ENCODE data around the gene CLEC1B. TPM values are rescaled to one million over a fixed set of nuclear protein-coding genes. Genes with fewer than 3 reads are reported as not detected.
A peak's percentile ranks its signal among the peaks of the same experiment; 100 is the strongest.

CLEC1B gene
- total and polyA plus RNA-seq, 12 donors, result 0.22 to 2.8 (median 0.46) TPM; not detected in 5

GRCh38 chr12:10031771-10032175, 32.9 kb upstream of the CLEC1B start:
- Histone ChIP-seq H3K36me3 (replicated peaks in 1 of 2) (no peaks in the 10 kb centered on the region), H3K4me1 (replicated peaks in 1 of 2) (no peaks in the 10 kb centered on the region), H3K27ac (no peak overlapping the region), H3K27me3 (no peaks in the 10 kb centered on the region), H3K4me3 (no peak overlapping the region), H3K9me3 (replicated peaks in 1 of 3) (no peaks in the 10 kb centered on the region)
- WGBS, 4 donors, result 57 to 73% (median 67%) methylated on average over 5 of the region's 5 CpGs
- TF ChIP-seq POLR2A (IDR thresholded peaks at IDR 0.05), result no peak
- no peak for TF ChIP-seq CTCF (IDR thresholded peaks at IDR 0.05)
- no peak for DNase-seq
- intact Hi-C loops (cut with DNase I), result loop anchor here in 1 of 2 donors (10.0 kb wide), 1 partner anchor 103 kb away; the partner anchor contains the start of gene CLEC7A

- Histone ChIP-seq H3K4me3 (no peak overlapping the region), H3K36me3 (replicated peaks in 1 of 2) (no peaks in the 10 kb centered on the region), H3K9me3 (replicated peaks in 1 of 3) (no peaks in the 10 kb centered on the region), H3K27me3 (no peaks in the 10 kb centered on the region), H3K27ac (no peak overlapping the region), H3K4me1 (replicated peaks in 1 of 2) (no peaks in the 10 kb centered on the region)
- no peak for TF ChIP-seq CTCF (IDR thresholded peaks at IDR 0.05)
- DNase-seq, result no peak
- WGBS, 4 donors, result 56 to 64% (median 59%) methylated on average over 4 of the region's 4 CpGs
- intact Hi-C loops (cut with DNase I), result loop anchor here in 1 of 2 donors (10.0 kb wide), 1 partner anchor 103 kb away; the partner anchor contains the start of gene CLEC7A
These were observed 32.4 kb upstream of the CLEC1B start for GRCh38 chr12:10031321-10031720.

GRCh38 chr12:10030446-10030845, 31.5 kb upstream of the CLEC1B start, which contains the start of gene CLEC9A:
TSS of gene CLEC9A (plus strand) at chr12:10030682. CDS start at chr12:10052688, 22,006 bp downstream.
- intact Hi-C loops (cut with DNase I), result loop anchor here in 1 of 2 donors (10.0 kb wide), 1 partner anchor 104 kb away; the partner anchor contains the start of gene CLEC7A
- Histone ChIP-seq H3K36me3 (replicated peaks in 1 of 2) (no peaks in the 10 kb centered on the region), H3K4me1 (replicated peaks in 1 of 2) (no peaks in the 10 kb centered on the region), H3K4me3 (no peak within 1 kb of the TSS), H3K9me3 (replicated peaks in 1 of 3) (no peaks in the 10 kb centered on the region), H3K27ac (no peak within 1 kb of the TSS), H3K27me3 (no peaks in the 10 kb centered on the region)
- 89 to 93% (median 90%) methylated on average over 14 of the region's 14 CpGs for WGBS, 4 donors
- no peak for DNase-seq
- TF ChIP-seq CTCF (IDR thresholded peaks at IDR 0.05) (no peak), POLR2A (IDR thresholded peaks at IDR 0.05) (no peak)

GRCh38 chr12:10027721-10028120, 28.8 kb upstream of the CLEC1B start:
- 45 to 57% (median 48%) methylated on average over 4 of the region's 4 CpGs for WGBS, 4 donors
- H3K9me3 ChIP-seq (replicated peaks in 1 of 3), result no peaks in the 10 kb centered on the region
- H3K36me3 ChIP-seq (replicated peaks in 1 of 2), result no peaks in the 10 kb centered on the region
- H3K27me3 ChIP-seq, result no peaks in the 10 kb centered on the region
- intact Hi-C loops (cut with DNase I), result no loop called here
- H3K27ac ChIP-seq, result peak overlapping the region in 1 of 5 donors; percentile 55
- H3K4me3 ChIP-seq, result no peak overlapping the region
- peak in 3 of 7 donors; percentile 25 to 45 (median 32) for DNase-seq
- TF ChIP-seq CTCF (IDR thresholded peaks at IDR 0.05) (no peak), POLR2A (IDR thresholded peaks at IDR 0.05) (no peak)
- H3K4me1 ChIP-seq (replicated peaks in 1 of 2), result no peaks in the 10 kb centered on the region
